T1000 (cell line): Measurements from ENCODE around the gene VWCE.
"Not testable (repeated sequence)": the region's sequence is repeated elsewhere in the genome, so short reads cannot be mapped to it uniquely, and the experiment has no call there.

Experiments
- DNase-seq: peaks from one replicate; lab custom pipeline; 2025; ENCODE audit warnings: mixed read lengths; lab: John Stamatoyannopoulos, UW

Gene VWCE

DNA sequence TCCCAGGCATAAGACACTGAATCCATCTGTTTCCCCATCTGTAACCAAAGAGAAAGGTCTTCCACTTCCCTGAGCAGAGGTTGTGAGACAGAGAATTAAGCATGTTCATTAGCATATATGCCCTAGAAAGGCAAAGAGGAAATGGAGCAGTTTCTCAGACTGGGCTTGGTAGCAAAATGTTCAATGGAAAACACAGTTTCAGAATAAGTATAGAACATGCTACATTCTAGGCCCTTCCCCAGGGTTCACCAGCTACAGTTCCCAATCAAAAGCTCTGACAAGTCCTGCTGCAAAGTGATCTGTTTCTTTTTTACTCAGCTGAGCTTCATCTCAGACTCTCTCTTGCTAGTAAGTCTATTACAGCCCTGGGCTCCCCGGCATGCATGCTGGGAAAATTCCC is 42.8 kb downstream of the VWCE start:
- not testable (repeated sequence) for DNase-seq

DNA sequence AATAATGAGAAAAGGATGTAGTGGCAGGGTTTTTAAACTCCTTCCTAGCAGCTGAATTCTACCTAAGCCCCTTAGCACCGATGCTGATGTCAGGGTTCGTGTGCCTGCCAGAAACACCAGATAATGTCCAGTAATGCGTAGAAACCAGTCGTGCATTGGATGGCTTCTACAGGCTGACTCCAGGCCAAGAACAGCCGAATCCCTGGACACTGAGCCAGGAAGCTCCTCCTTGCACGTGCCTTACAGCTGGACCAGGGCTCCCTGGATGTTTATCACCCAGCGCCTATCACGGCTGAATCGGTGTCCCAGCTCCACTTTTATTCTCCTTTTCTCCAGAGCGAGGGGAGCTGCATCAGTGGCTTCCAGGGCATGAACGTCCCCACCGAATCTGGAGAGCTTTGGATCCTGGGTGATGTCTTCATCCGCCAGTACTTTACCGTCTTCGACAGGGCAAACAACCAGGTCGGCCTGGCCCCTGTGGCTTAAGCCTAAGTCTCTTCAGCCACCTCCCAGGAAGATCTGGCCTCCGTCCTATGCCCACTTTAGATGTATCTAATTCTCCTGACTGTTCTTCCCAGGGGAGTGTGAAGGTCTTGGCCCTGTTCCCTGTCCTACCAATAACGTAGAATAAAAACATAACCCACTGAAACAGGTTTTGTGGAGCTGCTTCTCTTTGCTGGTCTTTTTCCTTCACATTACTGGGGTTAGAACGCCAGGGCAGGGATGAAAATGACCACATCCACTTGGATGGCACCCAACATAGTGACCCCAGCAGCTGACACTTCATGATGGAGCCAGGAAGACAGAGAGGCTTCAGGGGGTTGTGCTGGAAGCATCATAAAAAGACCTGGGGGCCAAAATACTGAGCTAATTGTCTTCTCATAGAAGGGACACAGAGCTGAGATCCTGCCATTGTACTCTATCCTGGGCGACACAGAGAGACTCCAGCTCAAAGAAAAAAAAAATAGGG is 44.0 kb downstream of the VWCE start:
- not testable (repeated sequence) for DNase-seq

DNA sequence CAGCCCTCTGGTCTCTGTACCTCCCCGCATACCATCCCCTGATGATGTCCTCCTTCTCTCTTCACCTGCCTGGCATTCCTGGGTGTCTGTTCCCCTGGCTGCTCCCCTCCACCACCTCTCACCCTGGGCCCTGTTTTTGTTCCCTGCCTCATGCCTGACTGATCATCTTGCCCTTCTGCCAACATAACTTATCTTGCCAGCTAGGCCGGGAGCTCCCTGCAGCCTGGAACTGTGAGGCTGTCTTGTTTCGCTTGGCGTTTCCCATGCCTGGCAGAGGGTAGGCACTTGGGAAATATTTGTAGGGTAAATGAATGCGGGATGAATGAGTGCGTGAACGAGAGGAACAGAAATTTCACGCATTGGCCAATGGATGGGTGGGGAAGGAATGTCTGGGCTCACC is 45.9 kb downstream of the VWCE start:
- not testable (repeated sequence) for DNase-seq

DNA sequence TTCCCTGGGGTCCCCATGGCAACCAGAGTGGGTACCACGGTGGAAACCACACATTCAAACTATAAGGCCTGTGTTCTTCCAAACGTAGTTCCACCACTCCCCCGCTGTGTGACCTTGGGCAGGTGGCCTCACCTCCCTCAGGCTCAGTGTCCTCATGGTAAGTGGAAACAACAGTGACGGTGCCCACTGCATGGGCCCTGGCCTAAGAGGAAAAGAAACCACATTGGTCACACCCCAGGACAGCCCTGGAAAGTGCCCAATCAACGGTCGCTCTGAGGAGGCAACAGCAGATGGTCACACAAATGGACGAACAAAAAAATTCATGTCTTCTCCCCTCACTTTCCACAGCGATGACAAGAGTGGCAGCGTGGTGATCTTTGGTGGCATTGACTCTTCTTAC is 47.0 kb downstream of the VWCE start:
- not testable (repeated sequence) for DNase-seq

DNA sequence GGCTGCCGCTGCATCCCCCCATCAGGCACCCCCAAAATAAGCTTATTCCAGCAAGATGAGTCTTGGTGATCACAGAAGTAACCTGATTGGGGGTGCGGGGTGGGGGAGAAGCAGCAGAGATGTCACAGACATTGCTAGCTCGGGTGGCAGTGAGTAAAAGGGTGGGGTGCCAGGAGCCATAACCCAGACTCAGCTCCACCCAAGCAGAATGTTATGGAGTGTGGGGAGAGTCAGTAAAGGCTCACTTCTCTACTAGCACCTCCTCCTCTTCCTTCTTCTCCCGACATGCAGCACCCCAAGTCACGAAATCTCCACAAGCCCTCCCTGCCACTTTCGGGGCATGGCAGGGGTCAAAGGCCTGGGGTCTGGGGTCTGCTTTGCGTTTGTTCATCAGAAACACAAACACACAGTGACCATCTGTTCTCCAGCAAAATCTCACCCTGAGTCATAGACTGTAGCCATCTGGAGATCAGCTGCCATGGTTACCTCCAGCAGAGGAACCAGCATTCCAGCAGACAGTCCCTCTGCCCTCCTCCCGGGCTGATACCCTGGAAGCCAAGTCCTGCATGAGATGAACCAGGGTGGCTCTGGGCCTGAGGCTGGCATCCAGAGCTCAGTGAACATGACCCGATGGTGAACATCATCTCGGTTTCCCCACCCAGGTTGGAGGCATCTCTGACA is 49.7 kb downstream of the VWCE start:
- not testable (repeated sequence) for DNase-seq

DNA sequence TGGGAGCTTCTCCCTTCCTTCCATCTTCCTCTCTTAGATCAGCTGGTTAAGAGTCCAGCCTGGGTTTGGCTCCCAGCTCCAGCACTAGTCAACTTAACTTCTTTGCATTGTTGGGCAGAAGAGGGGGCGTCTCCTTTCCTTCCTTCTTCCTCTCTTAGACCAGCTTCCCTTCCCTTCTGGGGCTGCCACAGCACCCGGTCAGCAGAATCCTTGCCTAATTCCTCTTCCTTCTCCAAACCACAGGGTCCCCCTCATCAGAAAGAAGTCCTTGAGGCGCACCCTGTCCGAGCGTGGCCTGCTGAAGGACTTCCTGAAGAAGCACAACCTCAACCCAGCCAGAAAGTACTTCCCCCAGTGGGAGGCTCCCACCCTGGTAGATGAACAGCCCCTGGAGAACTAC is 53.6 kb downstream of the VWCE start:
- not testable (repeated sequence) for DNase-seq

DNA sequence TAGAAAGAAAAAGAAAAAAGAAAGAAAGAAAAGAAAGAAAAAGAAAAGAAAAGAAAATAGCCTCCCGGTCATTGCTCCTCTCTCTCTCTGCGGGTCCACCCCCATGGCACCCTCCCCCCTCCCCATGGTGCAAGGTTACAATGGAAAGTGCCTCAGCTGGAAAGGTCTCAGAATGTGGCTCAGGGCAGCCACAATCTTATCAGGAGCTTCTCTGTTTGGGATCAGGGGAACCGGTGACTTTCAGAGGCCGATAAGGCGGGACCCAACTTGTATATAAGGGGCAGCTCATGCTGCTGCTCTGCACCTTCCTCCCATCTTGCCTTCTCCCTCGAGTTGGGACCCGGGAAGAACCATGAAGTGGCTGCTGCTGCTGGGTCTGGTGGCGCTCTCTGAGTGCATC is 54.2 kb downstream of the VWCE start, which contains the start of gene PGA5:
Gene PGA5 (plus strand): TSS at position 301 of the 400 bp plus-strand sequence. CDS start 52 bp downstream, at position 353.
- DNase-seq, result not testable (repeated sequence)

DNA sequence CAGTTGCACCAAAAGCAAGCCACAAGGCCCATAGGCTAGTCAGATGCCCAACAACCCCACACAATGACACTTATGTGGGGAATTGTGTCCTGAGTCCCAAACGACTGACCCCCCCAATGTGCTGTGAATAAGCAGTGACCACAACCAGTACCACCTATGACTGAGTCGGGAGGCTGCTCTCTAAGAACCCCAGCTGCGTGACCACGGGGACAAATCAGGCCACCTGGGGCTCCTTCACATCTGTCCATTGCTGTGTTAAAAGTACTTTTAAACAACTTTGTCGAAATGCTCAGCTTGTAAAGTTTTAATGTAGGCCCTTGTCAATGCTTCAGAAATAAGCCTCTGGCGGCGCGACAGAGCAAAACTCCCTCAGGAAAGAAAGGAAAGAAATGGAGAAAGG is 54.8 kb downstream of the VWCE start:
- DNase-seq, result not testable (repeated sequence)

DNA sequence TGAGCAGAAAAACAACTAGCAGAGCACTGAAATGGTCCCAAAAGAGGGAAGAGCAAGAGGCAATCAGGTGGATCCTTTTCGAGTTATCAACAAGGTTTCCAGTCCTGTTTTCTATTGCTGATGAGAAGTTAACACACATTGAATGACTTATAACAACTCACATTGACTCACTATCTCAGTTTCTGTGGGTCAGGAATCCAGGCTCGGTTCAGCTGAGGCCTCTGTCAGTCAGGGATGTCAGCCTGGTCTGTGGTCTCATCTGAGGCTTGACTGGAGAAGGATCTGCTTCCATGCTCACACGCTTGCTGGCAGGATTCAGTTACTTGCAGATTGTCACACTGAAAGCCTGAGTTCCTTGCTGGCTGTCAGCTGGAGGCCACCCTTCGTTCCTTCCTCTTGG is 58.0 kb downstream of the VWCE start:
- DNase-seq, result not testable (repeated sequence)

DNA sequence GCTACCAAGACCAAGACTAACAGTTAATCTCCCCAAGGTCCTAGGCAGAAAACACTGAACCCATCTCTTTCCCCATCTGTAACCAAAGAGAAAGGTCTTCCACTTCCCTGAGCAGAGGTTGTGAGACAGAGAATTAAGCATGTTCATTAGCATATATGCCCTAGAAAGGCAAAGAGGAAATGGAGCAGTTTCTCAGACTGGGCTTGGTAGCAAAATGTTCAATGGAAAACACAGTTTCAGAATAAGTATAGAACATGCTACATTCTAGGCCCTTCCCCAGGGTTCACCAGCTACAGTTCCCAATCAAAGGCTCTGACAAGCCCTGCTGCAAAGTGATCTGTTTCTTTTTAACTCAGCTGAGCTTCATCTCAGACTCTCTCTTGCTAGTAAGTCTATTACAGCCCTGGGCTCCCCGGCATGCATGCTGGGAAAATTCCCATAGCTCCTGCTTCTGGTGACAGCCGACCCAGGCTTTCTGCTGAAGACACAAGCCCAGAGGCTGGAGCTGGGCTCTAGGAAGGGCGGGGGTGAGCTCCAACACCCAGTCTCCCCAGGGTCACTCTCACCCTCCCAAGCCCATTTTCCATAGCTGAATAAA is 62.5 kb downstream of the VWCE start:
- not testable (repeated sequence) for DNase-seq

DNA sequence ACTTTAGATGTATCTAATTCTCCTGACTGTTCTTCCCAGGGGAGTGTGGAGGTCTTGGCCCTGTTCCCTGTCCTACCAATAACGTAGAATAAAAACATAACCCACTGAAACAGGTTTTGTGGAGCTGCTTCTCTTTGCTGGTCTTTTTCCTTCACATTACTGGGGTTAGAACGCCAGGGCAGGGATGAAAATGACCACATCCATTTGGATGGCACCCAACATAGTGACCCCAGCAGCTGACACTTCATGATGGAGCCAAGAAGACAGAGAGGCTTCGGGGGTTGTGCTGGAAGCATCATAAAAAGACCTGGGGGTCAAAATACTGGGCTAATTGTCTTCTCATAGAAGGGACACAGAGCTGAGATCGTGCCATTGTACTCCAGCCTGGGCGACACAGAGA is 63.5 kb downstream of the VWCE start:
- DNase-seq, result not testable (repeated sequence)

DNA sequence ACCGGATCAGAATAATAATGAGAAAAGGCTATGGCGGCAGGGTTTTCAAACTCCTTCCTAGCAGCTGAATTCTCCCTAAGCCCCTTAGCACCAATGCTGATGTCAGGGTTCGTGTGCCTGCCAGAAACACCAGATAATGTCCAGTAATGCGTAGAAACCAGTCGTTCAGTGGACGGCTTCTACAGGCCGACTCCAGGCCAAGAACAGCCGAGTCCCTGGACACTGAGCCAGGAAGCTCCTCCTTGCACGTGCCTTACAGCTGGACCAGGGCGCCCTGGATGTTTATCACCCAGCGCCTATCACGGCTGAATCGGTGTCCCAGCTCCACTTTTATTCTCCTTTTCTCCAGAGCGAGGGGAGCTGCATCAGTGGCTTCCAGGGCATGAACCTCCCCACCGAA is 64.1 kb downstream of the VWCE start:
- DNase-seq, result not testable (repeated sequence)

DNA sequence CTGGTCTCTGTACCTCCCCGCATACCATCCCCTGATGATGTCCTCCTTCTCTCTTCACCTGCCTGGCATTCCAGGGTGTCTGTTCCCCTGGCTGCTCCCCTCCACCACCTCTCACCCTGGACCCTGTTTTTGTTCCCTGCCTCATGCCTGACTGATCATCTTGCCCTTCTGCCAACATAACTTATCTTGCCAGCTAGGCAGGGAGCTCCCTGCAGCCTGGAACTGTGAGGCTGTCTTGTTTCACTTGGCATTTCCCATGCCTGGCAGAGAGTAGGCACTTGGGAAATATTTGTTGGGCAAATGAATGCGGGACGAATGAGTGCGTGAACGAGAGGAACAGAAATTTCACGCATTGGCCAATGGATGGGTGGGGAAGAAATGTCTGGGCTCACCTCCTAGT is 65.7 kb downstream of the VWCE start:
- not testable (repeated sequence) for DNase-seq

DNA sequence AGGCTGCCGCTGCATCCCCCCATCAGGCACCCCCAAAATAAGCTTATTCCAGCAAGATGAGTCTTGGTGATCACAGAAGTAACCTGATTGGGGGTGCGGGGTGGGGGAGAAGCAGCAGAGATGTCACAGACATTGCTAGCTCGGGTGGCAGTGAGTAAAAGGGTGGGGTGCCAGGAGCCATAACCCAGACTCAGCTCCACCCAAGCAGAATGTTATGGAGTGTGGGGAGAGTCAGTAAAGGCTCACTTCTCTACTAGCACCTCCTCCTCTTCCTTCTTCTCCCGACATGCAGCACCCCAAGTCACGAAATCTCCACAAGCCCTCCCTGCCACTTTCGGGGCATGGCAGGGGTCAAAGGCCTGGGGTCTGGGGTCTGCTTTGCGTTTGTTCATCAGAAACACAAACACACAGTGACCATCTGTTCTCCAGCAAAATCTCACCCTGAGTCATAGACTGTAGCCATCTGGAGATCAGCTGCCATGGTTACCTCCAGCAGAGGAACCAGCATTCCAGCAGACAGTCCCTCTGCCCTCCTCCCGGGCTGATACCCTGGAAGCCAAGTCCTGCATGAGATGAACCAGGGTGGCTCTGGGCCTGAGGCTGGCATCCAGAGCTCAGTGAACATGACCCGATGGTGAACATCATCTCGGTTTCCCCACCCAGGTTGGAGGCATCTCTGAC is 68.5 kb downstream of the VWCE start:
- DNase-seq, result not testable (repeated sequence)

DNA sequence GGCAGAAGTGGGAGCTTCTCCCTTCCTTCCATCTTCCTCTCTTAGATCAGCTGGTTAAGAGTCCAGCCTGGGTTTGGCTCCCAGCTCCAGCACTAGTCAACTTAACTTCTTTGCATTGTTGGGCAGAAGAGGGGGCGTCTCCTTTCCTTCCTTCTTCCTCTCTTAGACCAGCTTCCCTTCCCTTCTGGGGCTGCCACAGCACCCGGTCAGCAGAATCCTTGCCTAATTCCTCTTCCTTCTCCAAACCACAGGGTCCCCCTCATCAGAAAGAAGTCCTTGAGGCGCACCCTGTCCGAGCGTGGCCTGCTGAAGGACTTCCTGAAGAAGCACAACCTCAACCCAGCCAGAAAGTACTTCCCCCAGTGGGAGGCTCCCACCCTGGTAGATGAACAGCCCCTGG is 72.4 kb downstream of the VWCE start:
- not testable (repeated sequence) for DNase-seq

DNA sequence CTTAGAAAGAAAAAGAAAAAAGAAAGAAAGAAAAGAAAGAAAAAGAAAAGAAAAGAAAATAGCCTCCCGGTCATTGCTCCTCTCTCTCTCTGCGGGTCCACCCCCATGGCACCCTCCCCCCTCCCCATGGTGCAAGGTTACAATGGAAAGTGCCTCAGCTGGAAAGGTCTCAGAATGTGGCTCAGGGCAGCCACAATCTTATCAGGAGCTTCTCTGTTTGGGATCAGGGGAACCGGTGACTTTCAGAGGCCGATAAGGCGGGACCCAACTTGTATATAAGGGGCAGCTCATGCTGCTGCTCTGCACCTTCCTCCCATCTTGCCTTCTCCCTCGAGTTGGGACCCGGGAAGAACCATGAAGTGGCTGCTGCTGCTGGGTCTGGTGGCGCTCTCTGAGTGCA is 73.1 kb downstream of the VWCE start, which contains the start of gene PGA4:
Gene PGA4 (plus strand): TSS at position 301 of the 400 bp plus-strand sequence. CDS start 54 bp downstream, at position 355.
- DNase-seq, result not testable (repeated sequence)

DNA sequence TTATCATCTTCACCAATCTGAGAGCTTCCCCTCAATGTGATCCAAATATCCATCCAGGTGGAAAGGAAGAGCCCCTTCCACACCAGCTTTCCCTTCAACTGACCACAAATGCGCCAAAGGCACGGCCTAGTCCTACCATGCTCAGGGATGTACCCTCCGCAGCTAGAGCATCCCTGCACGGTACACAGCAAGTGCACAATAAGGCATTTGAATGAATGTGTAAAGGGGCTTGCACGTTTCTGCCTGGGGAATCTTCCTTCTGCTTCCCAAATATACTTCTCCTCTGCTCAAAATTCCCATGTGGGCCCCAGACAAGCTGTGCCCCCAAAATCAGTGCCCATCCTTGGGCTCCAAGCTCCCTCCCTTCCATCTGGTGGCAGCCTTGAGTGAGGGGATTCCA is 76.1 kb downstream of the VWCE start:
- not testable (repeated sequence) for DNase-seq

DNA sequence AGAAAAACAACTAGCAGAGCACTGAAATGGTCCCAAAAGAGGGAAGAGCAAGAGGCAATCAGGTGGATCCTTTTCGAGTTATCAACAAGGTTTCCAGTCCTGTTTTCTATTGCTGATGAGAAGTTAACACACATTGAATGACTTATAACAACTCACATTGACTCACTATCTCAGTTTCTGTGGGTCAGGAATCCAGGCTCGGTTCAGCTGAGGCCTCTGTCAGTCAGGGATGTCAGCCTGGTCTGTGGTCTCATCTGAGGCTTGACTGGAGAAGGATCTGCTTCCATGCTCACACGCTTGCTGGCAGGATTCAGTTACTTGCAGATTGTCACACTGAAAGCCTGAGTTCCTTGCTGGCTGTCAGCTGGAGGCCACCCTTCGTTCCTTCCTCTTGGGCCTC is 76.8 kb downstream of the VWCE start:
- DNase-seq, result not testable (repeated sequence)

DNA sequence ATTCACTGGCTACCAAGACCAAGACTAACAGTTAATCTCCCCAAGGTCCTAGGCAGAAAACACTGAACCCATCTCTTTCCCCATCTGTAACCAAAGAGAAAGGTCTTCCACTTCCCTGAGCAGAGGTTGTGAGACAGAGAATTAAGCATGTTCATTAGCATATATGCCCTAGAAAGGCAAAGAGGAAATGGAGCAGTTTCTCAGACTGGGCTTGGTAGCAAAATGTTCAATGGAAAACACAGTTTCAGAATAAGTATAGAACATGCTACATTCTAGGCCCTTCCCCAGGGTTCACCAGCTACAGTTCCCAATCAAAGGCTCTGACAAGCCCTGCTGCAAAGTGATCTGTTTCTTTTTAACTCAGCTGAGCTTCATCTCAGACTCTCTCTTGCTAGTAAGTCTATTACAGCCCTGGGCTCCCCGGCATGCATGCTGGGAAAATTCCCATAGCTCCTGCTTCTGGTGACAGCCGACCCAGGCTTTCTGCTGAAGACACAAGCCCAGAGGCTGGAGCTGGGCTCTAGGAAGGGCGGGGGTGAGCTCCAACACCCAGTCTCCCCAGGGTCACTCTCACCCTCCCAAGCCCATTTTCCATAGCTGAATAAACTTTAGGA is 81.3 kb downstream of the VWCE start:
- DNase-seq, result not testable (repeated sequence)

DNA sequence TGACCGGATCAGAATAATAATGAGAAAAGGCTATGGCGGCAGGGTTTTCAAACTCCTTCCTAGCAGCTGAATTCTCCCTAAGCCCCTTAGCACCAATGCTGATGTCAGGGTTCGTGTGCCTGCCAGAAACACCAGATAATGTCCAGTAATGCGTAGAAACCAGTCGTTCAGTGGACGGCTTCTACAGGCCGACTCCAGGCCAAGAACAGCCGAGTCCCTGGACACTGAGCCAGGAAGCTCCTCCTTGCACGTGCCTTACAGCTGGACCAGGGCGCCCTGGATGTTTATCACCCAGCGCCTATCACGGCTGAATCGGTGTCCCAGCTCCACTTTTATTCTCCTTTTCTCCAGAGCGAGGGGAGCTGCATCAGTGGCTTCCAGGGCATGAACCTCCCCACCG is 82.9 kb downstream of the VWCE start:
- DNase-seq, result not testable (repeated sequence)

DNA sequence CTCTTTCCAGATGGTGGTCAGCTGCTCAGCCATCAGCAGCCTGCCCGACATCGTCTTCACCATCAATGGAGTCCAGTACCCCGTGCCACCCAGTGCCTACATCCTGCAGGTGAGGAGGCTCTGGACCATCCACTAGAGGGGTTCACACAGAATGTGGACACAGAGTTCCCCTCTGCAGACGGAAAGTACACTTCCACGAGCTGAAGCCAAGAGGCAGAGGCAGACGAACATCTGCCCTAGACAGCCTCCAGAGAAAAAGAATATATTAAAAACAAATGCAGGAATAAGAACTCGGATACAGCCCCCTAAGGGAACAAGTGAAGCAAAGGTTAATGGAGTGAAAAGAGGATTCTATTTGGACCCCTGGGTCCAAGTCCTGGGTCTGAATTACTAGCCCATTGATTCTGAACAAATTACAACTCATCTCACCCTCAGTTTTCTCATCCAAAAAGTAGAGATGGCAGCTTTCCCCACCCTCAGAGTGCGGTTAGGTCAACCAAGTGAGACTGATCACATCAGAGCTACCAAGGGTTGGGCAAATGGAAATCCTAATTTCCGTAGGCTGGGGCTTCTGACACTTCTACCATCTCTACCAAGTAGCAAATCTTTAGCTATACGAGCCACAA is 83.7 kb downstream of the VWCE start:
- not testable (repeated sequence) for DNase-seq
